ENCODE data around the gene SLC22A2. TPM values are rescaled to one million over a fixed set of nuclear protein-coding genes. Genes with fewer than 3 reads are reported as not detected.
"Not testable (repeated sequence)": the region's sequence is repeated elsewhere in the genome, so short reads cannot be mapped to it uniquely, and the experiment has no call there.

SLC22A2 gene
- total RNA-seq, 3 donors from 2014 or later, result 0.16 TPM; not detected in 2

DNA sequence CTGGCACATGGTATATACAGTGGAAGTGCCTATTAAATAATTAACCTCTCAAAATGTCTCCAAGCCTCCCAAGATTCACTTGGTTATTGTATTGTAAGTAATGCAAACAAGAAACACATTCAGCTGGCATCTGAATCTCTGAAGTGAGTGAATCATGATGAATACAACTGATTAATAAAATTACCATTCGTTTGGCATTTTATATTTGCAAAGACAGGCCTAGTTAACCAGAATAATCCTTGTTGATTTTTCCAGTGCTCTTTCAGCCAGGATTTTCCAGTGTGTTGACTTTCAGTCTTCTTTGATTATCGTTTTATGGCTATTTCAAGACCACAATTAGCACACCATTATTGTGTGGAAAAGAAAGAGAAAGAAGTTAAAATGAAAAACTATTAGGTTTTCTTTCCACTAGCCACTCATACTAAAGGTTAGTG is 20.3 kb downstream of the SLC22A2 start:
- Histone ChIP-seq H3K9me3 (peaks cover 13% of the 10 kb centered on the region), H3K4me3 (no peak overlapping the region), H3K4me1 (ENCODE audit: low read depth) (peaks cover 10% of the 10 kb centered on the region), H3K36me3 (ENCODE audit: low read depth) (no peaks in the 10 kb centered on the region)
- DNase-seq (no peak), ATAC-seq (peak; percentile 25)
- intact Hi-C loops (cut with DNase I, micrococcal nuclease), result no loop called here
- TF ChIP-seq, protein P1, sequence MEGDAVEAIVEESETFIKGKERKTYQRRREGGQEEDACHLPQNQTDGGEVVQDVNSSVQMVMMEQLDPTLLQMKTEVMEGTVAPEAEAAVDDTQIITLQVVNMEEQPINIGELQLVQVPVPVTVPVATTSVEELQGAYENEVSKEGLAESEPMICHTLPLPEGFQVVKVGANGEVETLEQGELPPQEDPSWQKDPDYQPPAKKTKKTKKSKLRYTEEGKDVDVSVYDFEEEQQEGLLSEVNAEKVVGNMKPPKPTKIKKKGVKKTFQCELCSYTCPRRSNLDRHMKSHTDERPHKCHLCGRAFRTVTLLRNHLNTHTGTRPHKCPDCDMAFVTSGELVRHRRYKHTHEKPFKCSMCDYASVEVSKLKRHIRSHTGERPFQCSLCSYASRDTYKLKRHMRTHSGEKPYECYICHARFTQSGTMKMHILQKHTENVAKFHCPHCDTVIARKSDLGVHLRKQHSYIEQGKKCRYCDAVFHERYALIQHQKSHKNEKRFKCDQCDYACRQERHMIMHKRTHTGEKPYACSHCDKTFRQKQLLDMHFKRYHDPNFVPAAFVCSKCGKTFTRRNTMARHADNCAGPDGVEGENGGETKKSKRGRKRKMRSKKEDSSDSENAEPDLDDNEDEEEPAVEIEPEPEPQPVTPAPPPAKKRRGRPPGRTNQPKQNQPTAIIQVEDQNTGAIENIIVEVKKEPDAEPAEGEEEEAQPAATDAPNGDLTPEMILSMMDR (IDR thresholded peaks at IDR 0.05), result no peak

DNA sequence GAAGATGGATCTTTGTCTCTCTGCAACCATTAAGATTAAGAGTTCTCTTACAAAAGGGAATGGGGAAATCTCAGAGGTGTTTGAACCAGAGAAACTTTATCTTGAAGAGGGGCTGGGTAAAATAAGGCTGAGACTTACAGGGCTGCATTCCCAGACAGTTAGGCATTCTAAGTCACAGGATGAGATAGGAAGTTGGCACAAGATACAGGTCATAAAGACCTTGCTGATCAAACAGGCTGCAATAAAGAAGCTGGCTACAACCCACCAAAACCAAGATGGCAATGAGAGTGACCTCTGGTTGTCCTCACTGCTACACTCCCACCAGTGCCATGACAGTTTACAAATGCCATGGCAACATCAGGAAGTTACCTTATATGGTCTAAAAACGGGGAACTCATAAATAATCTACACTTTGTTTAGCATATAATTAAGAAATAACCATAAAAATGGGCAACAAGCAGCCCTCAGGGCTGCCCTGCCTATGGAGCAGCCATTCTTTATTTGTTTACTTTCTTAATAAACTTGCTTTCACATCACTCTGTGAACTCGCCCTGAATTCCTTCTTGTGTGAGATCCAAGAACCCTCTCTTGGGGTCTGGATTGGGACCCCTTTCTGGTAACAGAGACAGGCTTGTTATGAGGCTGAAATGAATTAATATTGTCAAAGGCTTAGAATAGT is 20.9 kb downstream of the SLC22A2 start:
- H3K36me3 ChIP-seq (ENCODE audit: low read depth); intact Hi-C loops (cut with DNase I, micrococcal nuclease); H3K4me3 ChIP-seq: not testable (repeated sequence)
- peak in 1 of 3 donors; percentile 48 for DNase-seq
- ATAC-seq, result peak; percentile 33
- Histone ChIP-seq H3K9me3 (peaks cover 13% of the 10 kb centered on the region), H3K4me1 (ENCODE audit: low read depth) (peaks cover 10% of the 10 kb centered on the region)

DNA sequence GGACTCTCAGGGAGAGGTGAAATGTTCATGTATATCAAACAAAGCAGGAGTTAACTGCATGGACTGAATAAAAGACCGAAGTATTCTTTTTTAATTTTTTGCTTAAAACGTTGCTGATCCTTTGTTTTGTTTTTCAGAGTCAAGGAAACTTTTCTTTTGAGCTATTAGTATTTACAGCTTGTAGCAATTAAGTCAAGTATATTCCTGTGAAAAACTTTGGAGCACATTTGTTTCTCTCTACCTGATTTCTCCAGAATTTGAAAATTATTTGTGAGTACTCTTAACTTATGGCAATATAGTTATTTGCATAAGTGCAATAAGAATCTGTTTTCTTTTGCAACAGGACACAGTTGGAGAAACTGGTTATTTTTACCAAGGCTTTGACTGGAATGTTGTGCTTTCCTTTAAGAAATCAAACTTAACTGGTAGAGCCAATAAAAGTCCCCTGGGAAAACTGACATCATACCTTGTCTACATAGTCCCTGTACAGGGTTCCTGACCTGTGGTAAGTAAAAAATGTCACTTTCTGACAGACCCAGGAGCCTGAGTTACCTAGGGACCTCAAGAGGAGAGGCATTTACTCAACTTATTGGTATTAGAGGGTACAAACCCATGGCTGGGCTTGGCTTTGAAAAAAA is 22.3 kb downstream of the SLC22A2 start:
- DNase-seq; H3K36me3 ChIP-seq (ENCODE audit: low read depth); ATAC-seq; intact Hi-C loops (cut with DNase I, micrococcal nuclease); H3K4me3 ChIP-seq: not testable (repeated sequence)
- H3K9me3 ChIP-seq, result peaks cover 13% of the 10 kb centered on the region
- H3K4me1 ChIP-seq (ENCODE audit: low read depth), result peaks cover 10% of the 10 kb centered on the region

DNA sequence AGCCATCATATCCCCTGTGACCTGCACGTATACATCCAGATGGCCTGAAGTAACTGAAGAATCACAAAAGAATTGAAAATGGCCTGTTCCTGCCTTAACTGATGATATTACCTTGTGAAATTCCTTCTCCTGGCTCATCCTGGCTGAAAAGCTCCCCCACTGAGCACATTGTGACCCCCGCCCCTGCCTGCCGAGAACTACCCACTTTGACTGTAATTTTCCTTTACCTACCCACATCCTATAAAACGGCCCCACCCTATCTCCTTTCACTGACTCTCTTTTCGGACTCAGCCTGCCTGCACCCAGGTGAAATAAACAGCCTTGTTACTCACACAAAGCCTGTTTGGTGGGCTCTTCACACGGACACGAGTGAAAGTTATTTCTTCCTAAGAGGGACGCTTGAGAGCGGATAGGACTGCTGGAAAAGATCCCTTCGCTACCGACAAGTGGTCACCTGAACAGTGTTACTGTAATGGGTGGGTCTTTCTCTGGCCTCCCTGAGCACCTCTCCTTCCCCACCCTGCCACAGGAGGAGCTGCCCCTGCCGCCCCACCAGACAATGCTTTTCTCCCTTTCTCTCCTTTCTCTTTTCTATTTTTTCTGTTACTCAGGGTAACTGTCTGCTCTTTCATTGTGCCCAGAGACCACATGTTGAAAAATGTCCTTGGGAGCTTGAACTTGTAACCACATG is 24.5 kb downstream of the SLC22A2 start:
- Histone ChIP-seq H3K4me1 (ENCODE audit: low read depth) (peaks cover 10% of the 10 kb centered on the region), H3K9me3 (peaks cover 13% of the 10 kb centered on the region)
- ATAC-seq; H3K36me3 ChIP-seq (ENCODE audit: low read depth); DNase-seq; intact Hi-C loops (cut with DNase I, micrococcal nuclease); H3K4me3 ChIP-seq: not testable (repeated sequence)

DNA sequence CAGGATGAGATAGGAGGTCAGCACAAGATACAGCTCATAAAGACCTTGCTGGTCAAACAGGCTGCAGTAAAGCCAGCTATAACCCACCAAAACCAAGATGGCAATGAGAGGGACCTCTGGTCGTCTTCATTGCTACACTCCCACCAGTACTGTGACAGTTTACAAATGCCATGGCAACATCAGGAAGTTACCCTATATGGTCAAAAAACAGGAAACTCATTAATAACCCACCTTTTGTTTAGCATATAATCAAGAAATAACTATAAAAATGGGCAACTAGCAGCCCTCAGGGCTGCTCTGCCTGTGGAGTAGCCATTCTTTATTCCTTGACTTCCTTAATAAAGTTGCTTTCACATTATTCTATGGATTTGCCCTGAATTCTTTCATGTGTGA is 30.9 kb downstream of the SLC22A2 start:
- DNase-seq (no peak), ATAC-seq (no peak)
- H3K4me1 ChIP-seq (ENCODE audit: low read depth), result no peaks in the 10 kb centered on the region
- H3K4me3 ChIP-seq, result no peak overlapping the region
- intact Hi-C loops (cut with DNase I, micrococcal nuclease), result no loop called here
- TF ChIP-seq, protein P1 (IDR thresholded peaks at IDR 0.05), result no peak
- H3K9me3 ChIP-seq, result no peaks in the 10 kb centered on the region
- no peaks in the 10 kb centered on the region for H3K36me3 ChIP-seq (ENCODE audit: low read depth)

DNA sequence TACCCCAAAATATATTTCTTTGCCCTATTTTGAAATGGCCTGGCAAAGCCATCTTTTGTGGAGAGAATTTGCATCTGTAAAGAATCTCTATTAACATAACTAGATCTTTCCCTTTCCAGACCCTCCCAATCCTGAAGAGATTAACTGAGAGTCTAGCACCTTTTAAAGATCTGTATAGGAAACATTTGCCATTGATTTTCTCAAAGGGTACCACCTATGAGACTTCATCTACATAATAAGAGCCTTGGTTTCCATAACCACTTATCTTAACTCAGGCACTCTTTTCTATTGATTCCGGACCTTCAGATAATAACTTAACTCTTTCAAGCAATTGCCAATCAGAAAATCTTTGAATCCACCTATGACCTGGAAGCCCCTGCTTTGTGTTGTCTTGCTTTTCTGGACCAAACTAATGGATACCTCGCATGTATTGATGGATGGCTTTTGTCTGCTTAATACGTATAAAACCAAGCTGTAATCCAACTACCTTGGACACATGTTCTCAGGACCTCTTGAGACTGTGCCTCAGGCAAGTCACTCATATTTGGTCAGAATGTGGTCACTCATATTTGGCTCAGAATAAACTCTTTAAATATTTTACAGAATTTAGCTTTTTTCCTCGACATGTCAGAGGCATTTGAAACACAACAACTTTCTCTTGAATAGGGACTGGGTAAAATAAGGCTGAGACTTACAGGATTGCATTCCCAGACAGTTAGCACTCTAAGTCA is 31.4 kb downstream of the SLC22A2 start:
- DNase-seq (no peak), ATAC-seq (no peak)
- H3K4me3 ChIP-seq, result no peak overlapping the region
- intact Hi-C loops (cut with DNase I, micrococcal nuclease), result no loop called here
- no peaks in the 10 kb centered on the region for H3K9me3 ChIP-seq
- H3K4me1 ChIP-seq (ENCODE audit: low read depth), result peaks cover 5% of the 10 kb centered on the region
- TF ChIP-seq, protein P1 (IDR thresholded peaks at IDR 0.05), result no peak
- H3K36me3 ChIP-seq (ENCODE audit: low read depth), result no peaks in the 10 kb centered on the region
